ENCODE results near the gene AATK. TPM values are rescaled to one million over a fixed set of nuclear protein-coding genes. Genes with fewer than 3 reads are reported as not detected.
A peak's percentile ranks its signal among the peaks of the same experiment; 100 is the strongest.

Gene AATK
- total and polyA plus RNA-seq, 9 of the 15 experiments (the other 6 are each of a cell fraction or from before 2014, with no cell fraction given) = 0.11 to 0.55 (median 0.38) TPM; not detected in 5

DNA sequence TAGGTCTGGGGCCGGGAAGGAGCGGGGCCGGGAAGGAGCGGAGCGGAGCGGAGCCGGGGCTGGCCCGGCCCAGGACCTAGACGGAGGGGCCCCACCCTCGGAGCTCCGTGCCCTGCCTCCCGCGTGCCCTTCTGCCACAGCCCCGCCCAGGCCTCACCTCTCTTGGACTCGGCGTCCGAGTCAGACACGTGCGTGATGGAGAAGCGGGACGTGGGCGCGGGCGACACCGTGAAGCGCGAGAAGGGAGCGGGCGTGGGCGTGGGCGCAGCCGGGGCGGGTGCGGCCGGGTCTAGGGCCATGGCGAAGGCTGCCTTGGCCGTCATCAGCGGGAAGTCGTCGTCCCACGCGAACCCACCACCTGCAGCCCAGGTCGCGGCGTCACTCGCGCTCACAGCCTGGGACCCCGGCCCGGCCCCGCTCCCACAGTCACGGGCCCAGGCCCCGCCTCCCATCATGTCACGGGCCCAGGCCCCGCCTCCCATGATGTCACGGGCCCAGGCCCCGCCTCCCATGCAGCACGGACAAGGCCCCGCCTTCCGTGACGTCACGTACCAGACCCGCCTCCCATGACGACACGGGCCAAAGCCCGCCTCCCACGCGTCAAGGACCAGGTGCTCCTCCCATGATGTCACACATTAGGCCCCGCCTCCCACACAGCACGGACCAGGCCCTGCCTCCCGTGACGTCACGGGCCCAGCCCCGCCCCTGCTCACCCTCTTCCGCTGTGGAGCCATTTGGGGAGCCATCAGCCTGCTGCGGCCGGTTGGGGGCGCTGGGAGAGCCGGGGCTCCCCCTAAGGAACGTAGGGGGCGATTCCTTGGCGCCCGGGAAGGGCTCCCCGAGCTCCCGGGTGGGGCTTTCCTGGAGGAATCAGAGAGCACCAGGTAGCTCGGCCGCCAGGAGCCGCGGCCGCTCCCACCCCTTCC lies 46.5 kb downstream of the AATK start (continued):
- TF ChIP-seq SRSF1 (IDR thresholded peaks at IDR 0.05; ENCODE audit: low read depth, low read length) = no peak
- TF ChIP-seq EGR1 (conservative IDR thresholded peaks at IDR 0.05) = peak; percentile 96
- TF ChIP-seq ZNF12 (CRISPR knock-in tag; IDR thresholded peaks at IDR 0.05) = no peak
- no peak for TF ChIP-seq NR2F6 (CRISPR knock-in tag; IDR thresholded peaks at IDR 0.05)
- no peak for TF ChIP-seq ZNF57 (CRISPR knock-in tag; IDR thresholded peaks at IDR 0.05)
- TF ChIP-seq, protein P1, sequence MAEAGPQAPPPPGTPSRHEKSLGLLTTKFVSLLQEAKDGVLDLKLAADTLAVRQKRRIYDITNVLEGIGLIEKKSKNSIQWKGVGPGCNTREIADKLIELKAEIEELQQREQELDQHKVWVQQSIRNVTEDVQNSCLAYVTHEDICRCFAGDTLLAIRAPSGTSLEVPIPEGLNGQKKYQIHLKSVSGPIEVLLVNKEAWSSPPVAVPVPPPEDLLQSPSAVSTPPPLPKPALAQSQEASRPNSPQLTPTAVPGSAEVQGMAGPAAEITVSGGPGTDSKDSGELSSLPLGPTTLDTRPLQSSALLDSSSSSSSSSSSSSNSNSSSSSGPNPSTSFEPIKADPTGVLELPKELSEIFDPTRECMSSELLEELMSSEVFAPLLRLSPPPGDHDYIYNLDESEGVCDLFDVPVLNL (CRISPR knock-in tag; IDR thresholded peaks at IDR 0.05; ENCODE audit: low read depth) = no peak
- TF ChIP-seq SMARCE1 (IDR thresholded peaks at IDR 0.05) = no peak
- TF ChIP-seq, protein P2, sequence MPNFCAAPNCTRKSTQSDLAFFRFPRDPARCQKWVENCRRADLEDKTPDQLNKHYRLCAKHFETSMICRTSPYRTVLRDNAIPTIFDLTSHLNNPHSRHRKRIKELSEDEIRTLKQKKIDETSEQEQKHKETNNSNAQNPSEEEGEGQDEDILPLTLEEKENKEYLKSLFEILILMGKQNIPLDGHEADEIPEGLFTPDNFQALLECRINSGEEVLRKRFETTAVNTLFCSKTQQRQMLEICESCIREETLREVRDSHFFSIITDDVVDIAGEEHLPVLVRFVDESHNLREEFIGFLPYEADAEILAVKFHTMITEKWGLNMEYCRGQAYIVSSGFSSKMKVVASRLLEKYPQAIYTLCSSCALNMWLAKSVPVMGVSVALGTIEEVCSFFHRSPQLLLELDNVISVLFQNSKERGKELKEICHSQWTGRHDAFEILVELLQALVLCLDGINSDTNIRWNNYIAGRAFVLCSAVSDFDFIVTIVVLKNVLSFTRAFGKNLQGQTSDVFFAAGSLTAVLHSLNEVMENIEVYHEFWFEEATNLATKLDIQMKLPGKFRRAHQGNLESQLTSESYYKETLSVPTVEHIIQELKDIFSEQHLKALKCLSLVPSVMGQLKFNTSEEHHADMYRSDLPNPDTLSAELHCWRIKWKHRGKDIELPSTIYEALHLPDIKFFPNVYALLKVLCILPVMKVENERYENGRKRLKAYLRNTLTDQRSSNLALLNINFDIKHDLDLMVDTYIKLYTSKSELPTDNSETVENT (CRISPR knock-in tag; IDR thresholded peaks at IDR 0.05) = no peak; the same call in 1 of the 2 replicates
- TF ChIP-seq ELF2 (CRISPR knock-in tag; IDR thresholded peaks at IDR 0.05) = no peak
- no peak for TF ChIP-seq ZNF79 (CRISPR knock-in tag; IDR thresholded peaks at IDR 0.05; ENCODE audit: low read depth)
- TF ChIP-seq ELF1 (tag; IDR thresholded peaks at IDR 0.05) = peak; percentile 78
- TF ChIP-seq, protein P3, sequence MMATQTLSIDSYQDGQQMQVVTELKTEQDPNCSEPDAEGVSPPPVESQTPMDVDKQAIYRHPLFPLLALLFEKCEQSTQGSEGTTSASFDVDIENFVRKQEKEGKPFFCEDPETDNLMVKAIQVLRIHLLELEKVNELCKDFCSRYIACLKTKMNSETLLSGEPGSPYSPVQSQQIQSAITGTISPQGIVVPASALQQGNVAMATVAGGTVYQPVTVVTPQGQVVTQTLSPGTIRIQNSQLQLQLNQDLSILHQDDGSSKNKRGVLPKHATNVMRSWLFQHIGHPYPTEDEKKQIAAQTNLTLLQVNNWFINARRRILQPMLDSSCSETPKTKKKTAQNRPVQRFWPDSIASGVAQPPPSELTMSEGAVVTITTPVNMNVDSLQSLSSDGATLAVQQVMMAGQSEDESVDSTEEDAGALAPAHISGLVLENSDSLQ (IDR thresholded peaks at IDR 0.05) = peak; percentile 71
- no peak for TF ChIP-seq GTF2A2 (tag; IDR thresholded peaks at IDR 0.05)
- no peak for TF ChIP-seq TCF7L2 (IDR thresholded peaks at IDR 0.05; ENCODE audit: low read depth, low read length)
- peak; percentile 48; the same call in 1 of the 2 replicates for TF ChIP-seq ZBTB7A (IDR thresholded peaks at IDR 0.05; ENCODE audit: borderline replicate concordance, control insufficient read depth, low read depth, low read length)
- no peak for TF ChIP-seq ZFP1 (CRISPR knock-in tag; IDR thresholded peaks at IDR 0.05)
- TF ChIP-seq RBM17 (IDR thresholded peaks at IDR 0.05; ENCODE audit: borderline replicate concordance, low read depth, low read length) = no peak
- TF ChIP-seq CBX2 (IDR thresholded peaks at IDR 0.05; ENCODE audit: insufficient read depth, low read length, poor library complexity, severe bottlenecking) = no peak
- TF ChIP-seq CTBP1 (IDR thresholded peaks at IDR 0.05; ENCODE audit: borderline replicate concordance) = peak; percentile 75; the same call in 1 of the 2 replicates
- peak; percentile 72 for TF ChIP-seq NEUROD1 (IDR thresholded peaks at IDR 0.05; ENCODE audit: borderline replicate concordance, low read depth, low read length, partially characterized antibody)
- peak; percentile 74 for TF ChIP-seq GABPA (tag; conservative IDR thresholded peaks at IDR 0.05; ENCODE audit: low read depth)
- TF ChIP-seq RAD51 (IDR thresholded peaks at IDR 0.05; ENCODE audit: borderline replicate concordance, low read depth) = peak; percentile 78
- TF ChIP-seq ZNF431 (CRISPR knock-in tag; IDR thresholded peaks at IDR 0.05) = peak; percentile 21; the same call in 1 of the 2 replicates
